Activated CD4-positive, alpha-beta T cell treated with anti-CD3 and anti-CD28 coated beads, Interleukin-2, amount 10 ng/mL, durations not matched to agents 7 days and 5 days (primary cell): ENCODE results near the gene PLEKHA7. TPM values are rescaled to one million over a fixed set of nuclear protein-coding genes. Genes with fewer than 3 reads are reported as not detected.
"Not testable (repeated sequence)": the region's sequence is repeated elsewhere in the genome, so short reads cannot be mapped to it uniquely, and the experiment has no call there.

Experiments used
- CTCF ChIA-PET: fragments of 350-600 bp; sonication (Branson Sonifier 250); formaldehyde crosslinking; loops from one replicate; lab custom pipeline; 2021; ENCODE audit warnings: antibody characterized with exemption; lab: Charles Lee
- POLR2A ChIA-PET: fragments of 350-600 bp; sonication (Branson Sonifier 250); formaldehyde crosslinking; loops from one replicate; lab custom pipeline; 2021; ENCODE audit warnings: antibody characterized with exemption; lab: Charles Lee
- DNase-seq: peaks from one replicate; pipeline ENCODE4 v3.0.0-alpha.2; 2020
- H3K27ac Mint-ChIP-seq: one replicate; pipeline ENCODE4 v1.8.0; 2021; ENCODE audit warnings: mild to moderate bottlenecking, moderate library complexity, mixed read lengths
- H3K27me3 Mint-ChIP-seq: one replicate; pipeline ENCODE4 v1.8.0; 2021; ENCODE audit warnings: mixed read lengths
- H3K36me3 Mint-ChIP-seq: one replicate; pipeline ENCODE4 v1.8.0; 2021; ENCODE audit warnings: low read depth, mixed read lengths
- H3K4me1 Mint-ChIP-seq: one replicate; pipeline ENCODE4 v1.8.0; 2021; ENCODE audit warnings: mixed read lengths
- H3K4me3 Mint-ChIP-seq: one replicate; pipeline ENCODE4 v1.8.0; 2021; ENCODE audit warnings: mild to moderate bottlenecking, moderate library complexity, mixed read lengths
- H3K9me3 Mint-ChIP-seq: one replicate; pipeline ENCODE4 v1.8.0; 2021; ENCODE audit warnings: mixed read lengths
- total RNA-seq, 2 experiments: library from RNA; stranded (reverse); gene quantifications; one replicate each; pipeline ENCODE4 v1.2.3, GENCODE V29; 2021

Gene PLEKHA7
- total RNA-seq, 2 experiments from 2014 or later = 3.4 to 3.5 TPM

- peaks cover 4% of the 10 kb centered on the region for H3K9me3 Mint-ChIP-seq
- H3K27ac Mint-ChIP-seq = no peak overlapping the region
- no peaks in the 10 kb centered on the region for H3K4me1 Mint-ChIP-seq
- H3K36me3 Mint-ChIP-seq = no peaks in the 10 kb centered on the region
- no peaks in the 10 kb centered on the region for H3K27me3 Mint-ChIP-seq
- H3K4me3 Mint-ChIP-seq = no peak overlapping the region
- DNase-seq = no peak
- POLR2A ChIA-PET = no interaction called here
- CTCF ChIA-PET = no interaction called here
Observed at GRCh38 chr11:16867097-16867496, 147.1 kb downstream of the PLEKHA7 start.

- DNase-seq, H3K4me3 Mint-ChIP-seq, H3K4me1 Mint-ChIP-seq, H3K36me3 Mint-ChIP-seq, H3K9me3 Mint-ChIP-seq, H3K27me3 Mint-ChIP-seq, H3K27ac Mint-ChIP-seq, POLR2A ChIA-PET: not testable (repeated sequence)
- CTCF ChIA-PET = interaction anchor here (0.9 to 1.7 kb wide), 3 partner anchors 10 to 13 kb away, joined by 4 to 6 read pairs (median 4); no protein-coding TSS in a partner anchor
Observed at GRCh38 chr11:16864428-16864827, 149.8 kb downstream of the PLEKHA7 start.

GRCh38 chr11:16863389-16863788 lies 150.8 kb downstream of the PLEKHA7 start:
- Mint-ChIP-seq H3K36me3 (no peaks in the 10 kb centered on the region), H3K27ac (no peak overlapping the region), H3K4me3 (no peak overlapping the region), H3K4me1 (no peaks in the 10 kb centered on the region), H3K9me3 (peaks cover 4% of the 10 kb centered on the region), H3K27me3 (no peaks in the 10 kb centered on the region)
- ChIA-PET POLR2A (no interaction called here), CTCF (interaction anchor here (0.9 to 1.7 kb wide), 3 partner anchors 12 to 14 kb away, joined by 4 to 6 read pairs (median 5); no protein-coding TSS in a partner anchor)
- DNase-seq = no peak

- H3K4me3 Mint-ChIP-seq = no peak overlapping the region
- DNase-seq = no peak
- ChIA-PET POLR2A (no interaction called here), CTCF (interaction anchor here (1.6 kb wide), 1 partner anchor 13 kb away, joined by 5 read pairs; no protein-coding TSS in a partner anchor)
- H3K27ac Mint-ChIP-seq = no peak overlapping the region
- peaks cover 4% of the 10 kb centered on the region for H3K9me3 Mint-ChIP-seq
- no peaks in the 10 kb centered on the region for H3K4me1 Mint-ChIP-seq
- H3K27me3 Mint-ChIP-seq = no peaks in the 10 kb centered on the region
- H3K36me3 Mint-ChIP-seq = no peaks in the 10 kb centered on the region
Observed at GRCh38 chr11:16862726-16863125, 151.5 kb downstream of the PLEKHA7 start.

- H3K4me3 Mint-ChIP-seq = no peak overlapping the region
- ChIA-PET POLR2A (no interaction called here), CTCF (interaction anchor here (1.4 to 3.3 kb wide), 3 partner anchors 9 to 14 kb away, joined by 3 to 9 read pairs (median 5); no protein-coding TSS in a partner anchor)
- H3K27ac Mint-ChIP-seq = no peak overlapping the region
- peaks cover 4% of the 10 kb centered on the region for H3K9me3 Mint-ChIP-seq
- no peaks in the 10 kb centered on the region for H3K36me3 Mint-ChIP-seq
- DNase-seq = no peak
- no peaks in the 10 kb centered on the region for H3K4me1 Mint-ChIP-seq
- no peaks in the 10 kb centered on the region for H3K27me3 Mint-ChIP-seq
Observed at GRCh38 chr11:16861862-16862261, 152.4 kb downstream of the PLEKHA7 start.

- Mint-ChIP-seq H3K4me3 (no peak overlapping the region), H3K36me3 (no peaks in the 10 kb centered on the region), H3K9me3 (peaks cover 4% of the 10 kb centered on the region), H3K27me3 (no peaks in the 10 kb centered on the region), H3K27ac (no peak overlapping the region), H3K4me1 (no peaks in the 10 kb centered on the region)
- ChIA-PET POLR2A (no interaction called here), CTCF (interaction anchor here (0.7 to 3.3 kb wide), 5 partner anchors 9 to 30 kb away, joined by 3 to 9 read pairs (median 3); no protein-coding TSS in a partner anchor)
- no peak for DNase-seq
Observed at GRCh38 chr11:16860617-16861016, 153.6 kb downstream of the PLEKHA7 start.

- ChIA-PET CTCF (interaction anchor here (1.1 to 3.3 kb wide), 2 partner anchors 11 to 13 kb away, joined by 4 to 9 read pairs; no protein-coding TSS in a partner anchor), POLR2A (no interaction called here)
- H3K27me3 Mint-ChIP-seq = no peaks in the 10 kb centered on the region
- DNase-seq = no peak
- no peak overlapping the region for H3K27ac Mint-ChIP-seq
- H3K36me3 Mint-ChIP-seq = no peaks in the 10 kb centered on the region
- H3K9me3 Mint-ChIP-seq = peaks cover 2% of the 10 kb centered on the region
- H3K4me1 Mint-ChIP-seq = no peaks in the 10 kb centered on the region
- H3K4me3 Mint-ChIP-seq = no peak overlapping the region
Observed at GRCh38 chr11:16859651-16860050, 154.6 kb downstream of the PLEKHA7 start.

GRCh38 chr11:16857186-16857585 lies 157.0 kb downstream of the PLEKHA7 start:
- Mint-ChIP-seq H3K36me3 (no peaks in the 10 kb centered on the region), H3K27me3 (no peaks in the 10 kb centered on the region), H3K4me1 (no peaks in the 10 kb centered on the region), H3K9me3 (no peaks in the 10 kb centered on the region), H3K4me3 (no peak overlapping the region), H3K27ac (no peak overlapping the region)
- ChIA-PET POLR2A (interaction anchor here (0.6 kb wide), 1 partner anchor 219 kb away, joined by 7 read pairs; no protein-coding TSS in a partner anchor), CTCF (interaction anchor here (1.3 kb wide), 1 partner anchor 13 kb away, joined by 3 read pairs; no protein-coding TSS in a partner anchor)
- no peak for DNase-seq

GRCh38 chr11:16856022-16856471 lies 158.2 kb downstream of the PLEKHA7 start:
- H3K27ac Mint-ChIP-seq = no peak overlapping the region
- ChIA-PET CTCF (no interaction called here), POLR2A (interaction anchor here (0.6 kb wide), 1 partner anchor 351 kb away, joined by 3 read pairs; no protein-coding TSS in a partner anchor)
- H3K4me1 Mint-ChIP-seq = no peaks in the 10 kb centered on the region
- no peaks in the 10 kb centered on the region for H3K36me3 Mint-ChIP-seq
- no peak overlapping the region for H3K4me3 Mint-ChIP-seq
- no peaks in the 10 kb centered on the region for H3K27me3 Mint-ChIP-seq
- no peak for DNase-seq
- H3K9me3 Mint-ChIP-seq = no peaks in the 10 kb centered on the region

- DNase-seq = no peak
- H3K4me1 Mint-ChIP-seq = no peaks in the 10 kb centered on the region
- H3K4me3 Mint-ChIP-seq = no peak overlapping the region
- no peaks in the 10 kb centered on the region for H3K9me3 Mint-ChIP-seq
- no peaks in the 10 kb centered on the region for H3K36me3 Mint-ChIP-seq
- ChIA-PET CTCF (interaction anchor here (0.6 to 1.5 kb wide), 3 partner anchors 9 to 257 kb away, joined by 3 to 5 read pairs (median 4); no protein-coding TSS in a partner anchor), POLR2A (no interaction called here)
- H3K27me3 Mint-ChIP-seq = no peaks in the 10 kb centered on the region
- H3K27ac Mint-ChIP-seq = no peak overlapping the region
Observed at GRCh38 chr11:16854979-16855378, 159.2 kb downstream of the PLEKHA7 start.

- ChIA-PET CTCF (interaction anchor here (1.4 kb wide), 1 partner anchor 10 kb away, joined by 4 read pairs; no protein-coding TSS in a partner anchor), POLR2A (no interaction called here)
- H3K27me3 Mint-ChIP-seq = no peaks in the 10 kb centered on the region
- H3K4me1 Mint-ChIP-seq = no peaks in the 10 kb centered on the region
- no peaks in the 10 kb centered on the region for H3K9me3 Mint-ChIP-seq
- no peak overlapping the region for H3K27ac Mint-ChIP-seq
- no peak overlapping the region for H3K4me3 Mint-ChIP-seq
- H3K36me3 Mint-ChIP-seq = no peaks in the 10 kb centered on the region
- no peak for DNase-seq
Observed at GRCh38 chr11:16853859-16854258, 160.4 kb downstream of the PLEKHA7 start.

- Mint-ChIP-seq H3K4me3 (no peak overlapping the region), H3K27ac (no peak overlapping the region), H3K9me3 (no peaks in the 10 kb centered on the region), H3K27me3 (no peaks in the 10 kb centered on the region), H3K36me3 (no peaks in the 10 kb centered on the region), H3K4me1 (no peaks in the 10 kb centered on the region)
- CTCF ChIA-PET = no interaction called here
- DNase-seq = no peak
- POLR2A ChIA-PET = no interaction called here
Observed at GRCh38 chr11:16853266-16853665, 160.9 kb downstream of the PLEKHA7 start.

- H3K27ac Mint-ChIP-seq = no peak overlapping the region
- no peaks in the 10 kb centered on the region for H3K4me1 Mint-ChIP-seq
- no peaks in the 10 kb centered on the region for H3K27me3 Mint-ChIP-seq
- POLR2A ChIA-PET = no interaction called here
- DNase-seq = no peak
- H3K9me3 Mint-ChIP-seq = no peaks in the 10 kb centered on the region
- CTCF ChIA-PET = interaction anchor here (1.1 kb wide), 1 partner anchor 14 kb away, joined by 4 read pairs; no protein-coding TSS in a partner anchor
- H3K36me3 Mint-ChIP-seq = no peaks in the 10 kb centered on the region
- H3K4me3 Mint-ChIP-seq = no peak overlapping the region
Observed at GRCh38 chr11:16846305-16846704, 167.9 kb downstream of the PLEKHA7 start.
